ENCODE measurements around the gene THTPA.

- TF ChIP-seq EP300 (IDR thresholded peaks at IDR 0.05) (no peak), CTCF (IDR thresholded peaks at IDR 0.05) (no peak), POLR2A (IDR thresholded peaks at IDR 0.05) (no peak)
Measured at GRCh38 chr14:23600322-23600707, 44.2 kb downstream of the THTPA start.
